RWPE2 (cell line): ENCODE results near the gene SLC12A8.

Experiments
- ATAC-seq: fragments of 200-7000 bp; cut with Tn5 transposase; 3 replicates; pipeline ENCODE4 v1.9.1; 2021; ENCODE audit warnings: low read depth
- DNase-seq: peaks from one replicate; pipeline ENCODE4 v3.0.0-alpha.2; 2020; ENCODE audit warnings: low spot score
- H3K27ac ChIP-seq: fragments of 450-650 bp; 2 replicates; pipeline ENCODE4 v1.5.1; 2017; ENCODE audit warnings: mild to moderate bottlenecking; ENCODE audit not compliant: poor library complexity, severe bottlenecking
- H3K27me3 ChIP-seq: fragments of 250-450 bp; sonication (Bioruptor Pico); 2 replicates; pipeline ENCODE4 v1.5.1; 2021; ENCODE audit warnings: mild to moderate bottlenecking, moderate library complexity; ENCODE audit not compliant: insufficient read depth, poor library complexity, severe bottlenecking
- H3K36me3 ChIP-seq: fragments of 250-450 bp; sonication (Bioruptor Pico); 2 replicates; pipeline ENCODE4 v1.5.1; 2020; ENCODE audit warnings: low read depth, mild to moderate bottlenecking, moderate library complexity
- H3K4me1 ChIP-seq: fragments of 250-450 bp; sonication (Bioruptor Pico); 2 replicates; pipeline ENCODE4 v1.5.1; 2021; ENCODE audit warnings: mild to moderate bottlenecking, moderate library complexity; ENCODE audit not compliant: insufficient read depth, poor library complexity, severe bottlenecking
- H3K4me3 ChIP-seq: fragments of 250-450 bp; sonication (Bioruptor Pico); 2 replicates; pipeline ENCODE4 v1.5.1; 2021; ENCODE audit warnings: mild to moderate bottlenecking, moderate library complexity; ENCODE audit not compliant: severe bottlenecking
- H3K9me3 ChIP-seq: fragments of 250-450 bp; sonication (Bioruptor Pico); 2 replicates; pipeline ENCODE4 v1.5.1; 2021; ENCODE audit warnings: mild to moderate bottlenecking, moderate library complexity; ENCODE audit not compliant: severe bottlenecking
- TF ChIP-seq, protein P1 (sequence below): fragments of 450-650 bp; IDR thresholded peaks from one replicate; pipeline ENCODE4 v1.5.1; 2017; ENCODE audit warnings: mild to moderate bottlenecking, moderate library complexity; ENCODE audit not compliant: poor library complexity, severe bottlenecking

The SLC12A8 gene

GRCh38 chr3:125058959-125059358 is 153.6 kb downstream of the SLC12A8 start:
- Histone ChIP-seq H3K4me1 (peaks cover 45% of the 10 kb centered on the region), H3K9me3 (no peaks in the 10 kb centered on the region), H3K36me3 (no peaks in the 10 kb centered on the region), H3K27ac (peak overlapping the region; percentile 79), H3K4me3 (no peak overlapping the region), H3K27me3 (no peaks in the 10 kb centered on the region)
- DNase-seq (no peak), ATAC-seq (no peak)
- TF ChIP-seq, protein P1, sequence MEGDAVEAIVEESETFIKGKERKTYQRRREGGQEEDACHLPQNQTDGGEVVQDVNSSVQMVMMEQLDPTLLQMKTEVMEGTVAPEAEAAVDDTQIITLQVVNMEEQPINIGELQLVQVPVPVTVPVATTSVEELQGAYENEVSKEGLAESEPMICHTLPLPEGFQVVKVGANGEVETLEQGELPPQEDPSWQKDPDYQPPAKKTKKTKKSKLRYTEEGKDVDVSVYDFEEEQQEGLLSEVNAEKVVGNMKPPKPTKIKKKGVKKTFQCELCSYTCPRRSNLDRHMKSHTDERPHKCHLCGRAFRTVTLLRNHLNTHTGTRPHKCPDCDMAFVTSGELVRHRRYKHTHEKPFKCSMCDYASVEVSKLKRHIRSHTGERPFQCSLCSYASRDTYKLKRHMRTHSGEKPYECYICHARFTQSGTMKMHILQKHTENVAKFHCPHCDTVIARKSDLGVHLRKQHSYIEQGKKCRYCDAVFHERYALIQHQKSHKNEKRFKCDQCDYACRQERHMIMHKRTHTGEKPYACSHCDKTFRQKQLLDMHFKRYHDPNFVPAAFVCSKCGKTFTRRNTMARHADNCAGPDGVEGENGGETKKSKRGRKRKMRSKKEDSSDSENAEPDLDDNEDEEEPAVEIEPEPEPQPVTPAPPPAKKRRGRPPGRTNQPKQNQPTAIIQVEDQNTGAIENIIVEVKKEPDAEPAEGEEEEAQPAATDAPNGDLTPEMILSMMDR = no peak

DNA sequence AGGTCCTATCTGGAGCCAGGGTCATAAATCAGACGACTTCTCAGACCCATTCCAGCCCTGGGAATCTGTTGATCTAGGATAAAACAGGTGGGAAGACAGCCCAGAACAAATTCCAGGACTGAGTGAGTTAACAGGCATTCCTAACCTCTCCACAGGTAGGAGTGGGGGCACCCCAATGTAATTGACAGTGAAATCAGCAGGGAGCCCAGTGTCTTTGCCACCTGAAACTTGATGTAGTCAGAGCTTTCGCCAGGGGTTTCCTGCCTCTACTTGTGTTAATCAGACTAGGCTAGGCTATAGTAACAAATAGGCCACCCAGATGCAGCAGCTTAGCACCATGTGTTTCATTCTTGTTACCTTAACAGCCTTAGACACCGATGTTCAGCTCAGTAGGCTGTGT is 154.0 kb downstream of the SLC12A8 start:
- ATAC-seq = no peak
- Histone ChIP-seq H3K4me3 (no peak overlapping the region), H3K4me1 (peaks cover 42% of the 10 kb centered on the region), H3K9me3 (no peaks in the 10 kb centered on the region), H3K36me3 (no peaks in the 10 kb centered on the region), H3K27ac (peak overlapping the region; percentile 79), H3K27me3 (no peaks in the 10 kb centered on the region)
- DNase-seq = no peak
- TF ChIP-seq, protein P1 = no peak

DNA sequence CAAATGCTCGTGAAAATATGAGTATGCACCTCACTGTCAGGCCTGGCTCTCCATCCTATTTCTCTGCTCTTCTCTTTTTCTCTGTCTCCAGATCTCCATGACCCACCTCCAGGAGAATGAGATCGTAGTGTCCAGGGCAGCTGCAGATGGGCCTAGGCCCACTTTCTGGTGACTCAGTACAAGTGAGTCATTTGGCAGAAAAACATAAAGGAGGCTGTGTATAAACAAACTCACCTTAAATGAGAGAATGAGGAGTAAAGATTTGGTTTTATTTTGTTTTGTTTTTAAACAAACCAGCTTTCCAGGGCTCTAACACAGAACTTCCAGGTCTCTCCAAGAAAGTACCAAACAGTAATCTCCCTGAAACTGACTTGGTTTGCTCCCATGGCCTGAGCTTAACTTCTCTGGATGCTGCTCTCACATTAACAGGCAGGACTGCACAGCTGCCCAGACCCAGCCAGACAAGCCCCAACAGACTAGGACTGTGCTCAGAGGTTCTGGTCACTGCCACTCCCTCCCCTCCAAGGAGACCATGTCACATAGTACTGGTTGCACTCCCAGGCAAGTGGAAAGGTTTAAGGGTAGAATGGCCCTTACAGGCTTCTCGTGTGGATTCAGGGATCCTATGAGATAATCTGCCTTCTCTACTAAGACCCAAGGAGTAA is 155.2 kb downstream of the SLC12A8 start:
- Histone ChIP-seq H3K27ac (peak overlapping the region; percentile 79), H3K36me3 (no peaks in the 10 kb centered on the region), H3K4me3 (no peak overlapping the region), H3K4me1 (peaks cover 45% of the 10 kb centered on the region), H3K27me3 (no peaks in the 10 kb centered on the region), H3K9me3 (no peaks in the 10 kb centered on the region)
- TF ChIP-seq, protein P1 = no peak
- DNase-seq (no peak), ATAC-seq (peak; percentile 72)

DNA sequence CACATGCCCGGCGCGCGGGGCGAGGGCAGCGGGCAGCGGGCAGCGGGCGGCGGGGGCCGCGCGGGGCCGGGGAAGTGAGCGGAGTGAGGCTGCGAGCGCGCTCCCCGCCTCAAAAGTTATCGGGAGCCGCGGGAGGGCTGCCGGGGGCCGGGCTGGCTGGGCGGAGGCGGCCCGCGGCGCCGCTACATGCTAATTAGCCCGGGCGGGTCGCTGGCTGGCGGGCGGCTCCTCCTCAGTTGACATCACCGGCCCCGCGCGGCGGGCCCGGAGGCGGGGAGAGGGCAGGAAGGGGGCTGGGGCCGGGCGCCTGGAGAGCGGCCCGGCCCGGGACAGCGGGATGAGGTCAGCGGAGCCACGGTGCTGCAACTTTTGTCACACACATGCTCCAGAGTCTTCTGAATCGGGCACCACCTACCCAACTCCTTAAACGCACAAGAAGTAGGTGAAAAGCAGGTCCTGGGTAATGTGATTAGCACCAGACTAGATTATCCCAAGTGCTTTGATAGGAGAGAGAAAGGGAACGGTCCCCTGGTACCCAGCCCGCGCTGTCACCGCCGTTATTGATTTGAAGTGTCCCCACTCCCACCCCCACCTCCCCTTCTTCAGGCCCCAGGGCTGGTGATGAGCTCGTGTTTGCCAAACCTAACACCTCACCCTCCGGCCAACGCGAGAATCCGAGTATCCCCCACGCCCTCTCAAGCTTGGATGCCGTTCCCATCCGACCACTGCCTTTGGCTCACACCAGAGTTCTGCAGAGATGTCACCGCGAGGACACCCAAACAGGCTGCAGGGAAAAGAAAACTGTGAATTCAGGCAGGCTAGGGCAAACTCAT is 156.4 kb downstream of the SLC12A8 start, which contains the start of gene HEG1:
Gene HEG1 (minus strand): TSS at position 85 of the 833 bp plus-strand sequence. CDS start 107 bp downstream, outside the sequence.
- H3K27me3 ChIP-seq = no peaks in the 10 kb centered on the region
- H3K4me1 ChIP-seq = peaks cover 53% of the 10 kb centered on the region
- H3K27ac ChIP-seq = peak within 1 kb of the TSS; percentile 79
- peaks cover 3% of the 10 kb centered on the region; the same call in 1 of the 2 replicates for H3K36me3 ChIP-seq
- TF ChIP-seq, protein P1 = no peak
- H3K9me3 ChIP-seq = no peaks in the 10 kb centered on the region
- DNase-seq (peak; percentile 77), ATAC-seq (peak; percentile 47)
- peak within 1 kb of the TSS; percentile 86 for H3K4me3 ChIP-seq
